H1 (cell line): ENCODE measurements around the gene COA4. TPM values are rescaled to one million over a fixed set of nuclear protein-coding genes. Genes with fewer than 3 reads are reported as not detected.

ENCODE experiments used
- CTCF ChIA-PET: fragments of 300-600 bp; sonication (Branson Sonifier 250); formaldehyde crosslinking; loops from one replicate; lab custom pipeline; 2021; ENCODE audit not compliant: partially characterized antibody; lab: Charles Lee
- POLR2A ChIA-PET: fragments of 300-600 bp; sonication (Branson Sonifier 250); formaldehyde crosslinking; loops from one replicate; lab custom pipeline; 2021; ENCODE audit warnings: inconsistent platforms; ENCODE audit not compliant: partially characterized antibody; lab: Charles Lee
- DNase-seq, 2 experiments: peaks; one replicate each; pipeline versions ENCODE4 v3.0.0 to v3.0.0-alpha.2; 2010 to 2022; ENCODE audit warnings: low spot score in 2 of 2, low read depth in 1 of 2, mixed read lengths in 1 of 2
- FAIRE-seq: peaks from 2 replicates; lab custom pipeline; 2011; peaks lifted over from hg19 to GRCh38; lab: Jason Lieb, UNC
- H2AFZ ChIP-seq: 2 replicates; pipeline ENCODE4 v1.8.1; 2012; ENCODE audit warnings: low read length, inconsistent platforms
- H2AK5ac ChIP-seq: 2 replicates; pipeline ENCODE4 v1.6.1; 2013; ENCODE audit warnings: low read depth, low read length
- H2BK120ac ChIP-seq: replicated peaks from 2 replicates; pipeline ENCODE3; 2013; ENCODE audit warnings: low read depth, low read length, inconsistent platforms
- H2BK12ac ChIP-seq: 2 replicates; pipeline ENCODE4 v1.6.1; 2013; ENCODE audit warnings: low read depth, low read length
- H2BK15ac ChIP-seq: 2 replicates; pipeline ENCODE4 v1.6.1; 2013; ENCODE audit warnings: low read length
- H2BK20ac ChIP-seq: 2 replicates; pipeline ENCODE4 v1.6.1; 2013; ENCODE audit warnings: low read length
- H2BK5ac ChIP-seq: 2 replicates; pipeline ENCODE4 v1.6.1; 2013; ENCODE audit warnings: low read depth, low read length
- H3K14ac ChIP-seq: 2 replicates; pipeline ENCODE4 v1.6.1; 2013; ENCODE audit warnings: inconsistent platforms; ENCODE audit not compliant: insufficient read length
- H3K18ac ChIP-seq: 2 replicates; pipeline ENCODE4 v1.6.1; 2013; ENCODE audit warnings: low read length; ENCODE audit errors: extremely low read depth
- H3K23ac ChIP-seq: 2 replicates; pipeline ENCODE4 v1.6.1; 2013; ENCODE audit warnings: inconsistent platforms; ENCODE audit not compliant: insufficient read length
- H3K23me2 ChIP-seq: 2 replicates; pipeline ENCODE4 v1.6.1; 2013; ENCODE audit warnings: low read depth, low read length
- H3K27ac ChIP-seq: 2 replicates; pipeline ENCODE4 v1.6.1; 2011; ENCODE audit warnings: low read depth, low read length, inconsistent platforms
- H3K27me3 ChIP-seq, 4 experiments: replicated peaks in 1 of 4; 1 replicate in 1 of 4; 2 replicates in 3 of 4; pipeline versions ENCODE4 v1.6.1 to v1.8.1; 2011 to 2013; ENCODE audit warnings: low read length in 3 of 4, mild to moderate bottlenecking in 3 of 4, inconsistent platforms in 2 of 4, mixed read lengths in 2 of 4, moderate library complexity in 1 of 4; ENCODE audit not compliant: control insufficient read depth in 3 of 4, insufficient read depth in 3 of 4; ENCODE audit errors: extremely low read depth in 1 of 4
- H3K36me3 ChIP-seq, 4 experiments: 2 replicates each; pipeline versions ENCODE4 v1.6.1 to v1.8.1; 2011 to 2013; ENCODE audit warnings: mild to moderate bottlenecking in 4 of 4, low read length in 3 of 4, moderate library complexity in 2 of 4, control low read depth in 1 of 4, inconsistent platforms in 1 of 4; ENCODE audit not compliant: insufficient read depth in 4 of 4, control insufficient read depth in 2 of 4
- H3K4ac ChIP-seq: replicated peaks from 2 replicates; pipeline ENCODE3; 2013; ENCODE audit warnings: low read length, low read depth, mixed read lengths, inconsistent platforms; ENCODE audit not compliant: insufficient read length
- H3K4me1 ChIP-seq, 4 experiments: replicated peaks in 1 of 4; 1 replicate in 1 of 4; 2 replicates in 3 of 4; pipeline versions ENCODE4 v1.6.1 to v1.8.1; 2011 to 2013; ENCODE audit warnings: low read length in 3 of 4, inconsistent platforms in 2 of 4, mixed read lengths in 1 of 4; ENCODE audit not compliant: insufficient read depth in 4 of 4, control insufficient read depth in 3 of 4
- H3K4me2 ChIP-seq, 2 experiments: 2 replicates each; pipeline versions ENCODE4 v1.6.1 to v1.8.1; 2011 to 2013; ENCODE audit warnings: low read depth in 2 of 2, low read length in 2 of 2, control low read depth in 1 of 2, inconsistent platforms in 1 of 2, mild to moderate bottlenecking in 1 of 2; ENCODE audit not compliant: insufficient read depth in 1 of 2
- H3K4me3 ChIP-seq, 4 experiments: fragments of 200-600, 300-600 bp in 1 of 4; sonication (generic), shearing (Covaris generic), sonication (Bioruptor Twin) in 1 of 4; 2 replicates each; pipeline versions ENCODE4 v1.5.1 to v1.8.1; 2011 to 2016; ENCODE audit warnings: low read length in 4 of 4, low read depth in 3 of 4, control low read depth in 2 of 4, inconsistent platforms in 2 of 4, mild to moderate bottlenecking in 2 of 4, mixed read lengths in 1 of 4, moderate library complexity in 1 of 4; ENCODE audit not compliant: insufficient read depth in 2 of 4; ENCODE audit errors: extremely low read depth in 1 of 4
- H3K56ac ChIP-seq: replicated peaks from 2 replicates; pipeline ENCODE3; 2013; ENCODE audit warnings: low read depth, mild to moderate bottlenecking, mixed read lengths, low read length, inconsistent platforms; ENCODE audit not compliant: insufficient read length
- H3K79me1 ChIP-seq: 2 replicates; pipeline ENCODE4 v1.6.1; 2013; ENCODE audit warnings: low read depth, low read length, control low read depth
- H3K79me2 ChIP-seq, 2 experiments: 2 replicates each; pipeline versions ENCODE4 v1.6.1 to v1.8.1; 2012 to 2013; ENCODE audit warnings: low read length in 2 of 2, mild to moderate bottlenecking in 2 of 2, inconsistent platforms in 1 of 2; ENCODE audit not compliant: insufficient read depth in 2 of 2, control insufficient read depth in 1 of 2
- H3K9ac ChIP-seq, 4 experiments: replicated peaks in 1 of 4; 1 replicate in 1 of 4; 2 replicates in 3 of 4; pipeline versions ENCODE4 v1.6.1 to v1.8.1; 2011 to 2013; ENCODE audit warnings: low read depth in 3 of 4, low read length in 3 of 4, control low read depth in 2 of 4, mild to moderate bottlenecking in 2 of 4, moderate library complexity in 2 of 4, inconsistent platforms in 1 of 4; ENCODE audit errors: extremely low read depth in 1 of 4
- H3K9me3 ChIP-seq, 2 experiments: 2 replicates each; pipeline versions ENCODE4 v1.6.1 to v1.8.1; 2012 to 2013; ENCODE audit warnings: mild to moderate bottlenecking in 2 of 2, moderate library complexity in 2 of 2, control low read depth in 1 of 2, inconsistent platforms in 1 of 2, low read depth in 1 of 2, low read length in 1 of 2, mixed read lengths in 1 of 2; ENCODE audit not compliant: insufficient read depth in 2 of 2
- H4K20me1 ChIP-seq, 2 experiments: replicated peaks in 1 of 2; 2 replicates each; pipeline versions ENCODE3 to v1.8.1; 2011 to 2013; ENCODE audit warnings: inconsistent platforms in 2 of 2, low read length in 2 of 2, mild to moderate bottlenecking in 1 of 2; ENCODE audit not compliant: insufficient read depth in 2 of 2, control insufficient read depth in 1 of 2
- H4K5ac ChIP-seq: 2 replicates; pipeline ENCODE4 v1.6.1; 2013; ENCODE audit warnings: low read length, low read depth, mixed read lengths, inconsistent platforms; ENCODE audit not compliant: insufficient read length
- H4K8ac ChIP-seq: 2 replicates; pipeline ENCODE4 v1.8.0; 2013; ENCODE audit warnings: mild to moderate bottlenecking, moderate library complexity, low read length, inconsistent platforms; ENCODE audit not compliant: insufficient read depth; ENCODE audit errors: extremely low read depth
- H4K91ac ChIP-seq: replicated peaks from 2 replicates; pipeline ENCODE3; 2013; ENCODE audit warnings: low read length, mixed read lengths, inconsistent platforms; ENCODE audit not compliant: insufficient read length
- BRCA1 ChIP-seq: IDR thresholded peaks from 2 replicates; pipeline ENCODE4 v1.6.1; 2012; ENCODE audit warnings: low read depth, low read length, improper control_type of control experiment
- KDM1A ChIP-seq: fragments of 200-600, 300-600 bp; sonication (generic); IDR thresholded peaks from 2 replicates; pipeline ENCODE4 v1.7.1; 2016; ENCODE audit warnings: mild to moderate bottlenecking, low read length, borderline replicate concordance
- KDM5A ChIP-seq: fragments of 200-600 bp; IDR thresholded peaks from 2 replicates; pipeline ENCODE4 v1.7.1; 2012; ENCODE audit warnings: mild to moderate bottlenecking, low read length, inconsistent platforms, mixed read lengths
- POLR2A ChIP-seq, 2 experiments: IDR thresholded peaks; 1 replicate in 1 of 2; 2 replicates in 1 of 2; pipeline ENCODE4 v1.6.1; 2011; ENCODE audit warnings: low read depth in 2 of 2, low read length in 2 of 2, mild to moderate bottlenecking in 2 of 2; ENCODE audit errors: control extremely low read depth in 1 of 2
- SIRT6 ChIP-seq: IDR thresholded peaks from one replicate; pipeline ENCODE4 v1.7.1; 2012; ENCODE audit warnings: low read length, inconsistent platforms
- TBP ChIP-seq: IDR thresholded peaks from 2 replicates; pipeline ENCODE4 v1.6.1; 2011; ENCODE audit warnings: low read depth, low read length, improper control_type of control experiment
- WGBS, 2 experiments: shearing (Covaris generic) in 1 of 2; methylation state at CpG; one replicate each; pipeline versions ENCODE4 v1.1.6 to v1.1.7; 2013 to 2015; ENCODE audit warnings: low lambda C conversion rate in 2 of 2, mixed read lengths in 2 of 2, inconsistent platforms in 1 of 2, low coverage in 1 of 2, missing lambda C conversion rate in 1 of 2; ENCODE audit not compliant: insufficient replicate concordance in 2 of 2, insufficient coverage in 1 of 2, insufficient read length in 1 of 2; ENCODE audit errors: extremely low coverage in 1 of 2, missing lambda C conversion rate in 1 of 2; 5-methylcytosine and 5-hydroxymethylcytosine counted together
- polyA plus RNA-seq, 7 experiments: library from polyadenylated mRNA; depleted of rRNA in 3 of 7; stranded (reverse) in 5 of 7; unstranded in 2 of 7; fragments of >200 nt in 5 of 7; fragments of 200-250 nt in 2 of 7; gene quantifications; 1 replicate in 5 of 7; 2 replicates in 1 of 7; 4 replicates in 1 of 7; pipeline versions ENCODE4 v1.2.1 to v1.2.3, GENCODE V29; 2011 to 2013; ENCODE audit warnings: missing spikeins in 2 of 7, mixed read lengths in 2 of 7
- total RNA-seq: library from RNA; stranded (reverse); fragmentation: NEBNext Ultra II Directional; extraction: Animal tissue kit (Norgen Biotek cat#: 25700); gene quantifications from 2 replicates; pipeline ENCODE4 v1.2.1, GENCODE V29; 2021
- TF ChIP-seq, protein P1 (sequence below): IDR thresholded peaks from 2 replicates; pipeline ENCODE4 v1.6.1; 2011; ENCODE audit warnings: low read depth, mild to moderate bottlenecking, low read length; ENCODE audit not compliant: insufficient read depth

Gene COA4
- total and polyA plus RNA-seq, 2 of the 8 experiments (the other 6 are each of a cell fraction or from before 2014, with no cell fraction given): 177 to 380 TPM

DNA sequence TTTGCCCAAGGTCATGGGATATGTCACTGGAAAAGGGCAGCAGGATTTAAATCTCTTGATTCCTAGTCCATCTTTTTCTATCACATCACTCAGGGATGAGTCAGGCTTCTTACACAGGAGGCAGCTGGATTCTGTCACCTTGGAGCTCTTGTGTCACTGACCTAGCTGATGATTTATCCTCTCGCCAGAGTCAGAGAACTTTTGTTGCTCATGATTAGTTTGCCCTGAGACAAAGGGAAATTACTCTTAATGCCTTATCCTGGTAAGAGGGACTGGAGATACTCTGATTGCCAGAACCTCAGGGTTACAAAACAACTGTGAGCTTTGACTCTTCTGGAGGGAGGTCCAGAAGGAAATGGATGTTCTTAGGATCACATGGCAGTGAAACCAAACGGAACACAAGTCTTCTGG is 10.1 kb downstream of the COA4 start:
- DNase-seq: no peak

More for the DNA sequence above, 10.1 kb downstream of the COA4 start:
- no peak overlapping the region for H3K23ac ChIP-seq
- H3K79me1 ChIP-seq: no peaks in the 10 kb centered on the region
- no peak overlapping the region for H3K4ac ChIP-seq
- no peaks in the 10 kb centered on the region for H3K9me3 ChIP-seq
- no peaks in the 10 kb centered on the region for H3K27me3 ChIP-seq
- H3K23me2 ChIP-seq: no peaks in the 10 kb centered on the region
- no peak overlapping the region for H4K91ac ChIP-seq
- no peak overlapping the region for H2BK15ac ChIP-seq
- no peak overlapping the region for H3K4me3 ChIP-seq
- CTCF ChIA-PET: interaction anchor here (0.6 to 1.9 kb wide), 9 partner anchors 11 to 204 kb away, joined by 3 to 6 read pairs (median 3); no protein-coding TSS in a partner anchor
- H3K9ac ChIP-seq: no peak overlapping the region
- no peak overlapping the region for H2BK120ac ChIP-seq
- H3K27ac ChIP-seq: no peak overlapping the region
- H3K56ac ChIP-seq: no peak overlapping the region
- peaks cover 5 to 33% (median 10%) of the 10 kb centered on the region in 4 experiments; a peak in 3 of 8 replicates for H3K36me3 ChIP-seq
- H3K4me1 ChIP-seq: peaks cover 0 to 2% (median 0%) of the 10 kb centered on the region in 4 experiments; a peak in 1 of 7 replicates
- H2BK12ac ChIP-seq: no peak overlapping the region
- no peak for TF ChIP-seq KDM5A
- TF ChIP-seq BRCA1: no peak
- no peak for TF ChIP-seq SIRT6
- no peak for TF ChIP-seq TBP
- no peak for TF ChIP-seq KDM1A
- TF ChIP-seq, protein P1, sequence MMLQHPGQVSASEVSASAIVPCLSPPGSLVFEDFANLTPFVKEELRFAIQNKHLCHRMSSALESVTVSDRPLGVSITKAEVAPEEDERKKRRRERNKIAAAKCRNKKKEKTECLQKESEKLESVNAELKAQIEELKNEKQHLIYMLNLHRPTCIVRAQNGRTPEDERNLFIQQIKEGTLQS: no peak
- peak in 1 of 2 experiments; percentile 8; a peak in 2 of 3 replicates for TF ChIP-seq POLR2A (IDR thresholded peaks at IDR 0.05; ENCODE audit: control extremely low read depth in 1 of 2, low read depth in 2 of 2, low read length in 2 of 2)
- TF ChIP-seq, all 59 proteins: peak for 1
- Histone ChIP-seq H3K14ac (no peak overlapping the region), H4K20me1 (peaks cover 0 to 2% of the 10 kb centered on the region in 2 experiments), H2BK5ac (no peak overlapping the region), H3K79me2 (no peaks in the 10 kb centered on the region), H2AFZ (no peak overlapping the region), H4K8ac (no peak overlapping the region), H3K4me2 (no peak overlapping the region), H2AK5ac (no peak overlapping the region), H4K5ac (no peak overlapping the region), H2BK20ac (no peak overlapping the region), H3K18ac (no peak overlapping the region)
- POLR2A ChIA-PET: interaction anchor here (0.7 to 5.0 kb wide), 21 partner anchors 8 to 171 kb away, joined by 3 to 49 read pairs (median 4); partner anchors contain the start of genes COA4 and PAAF1
- no peak for FAIRE-seq
- 88% methylated on average over 2 of the region's 2 CpGs; no CpG with 5 or more reads in 1 of the 2 experiments for WGBS, 2 experiments
